Measurements from ENCODE around the gene MTCH2.

Gene MTCH2

DNA sequence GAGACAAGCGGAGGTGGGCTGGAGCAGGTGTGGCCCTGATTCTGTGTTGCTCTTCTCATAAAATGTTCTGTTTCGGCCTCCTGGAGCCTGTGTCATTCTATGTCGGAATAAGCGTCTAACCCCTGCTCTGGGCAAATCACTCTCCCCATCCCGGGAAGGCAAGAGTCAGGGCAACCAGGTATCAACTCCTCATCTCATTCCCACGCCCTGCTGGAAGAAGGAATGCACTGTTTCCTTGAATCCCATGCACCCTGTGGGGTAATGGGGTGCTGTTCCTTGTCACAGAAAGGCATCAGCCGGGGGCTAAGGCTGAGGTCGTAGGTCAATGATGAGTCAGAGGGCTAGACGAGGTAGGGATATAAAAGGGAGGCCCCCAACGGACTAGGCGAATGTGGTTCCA is 53.2 kb downstream of the MTCH2 start:
- Histone ChIP-seq H3K27me3 (ENCODE audit: insufficient read depth, low read length) (peaks cover 23% of the 10 kb centered on the region), H3K4me1 (ENCODE audit: insufficient read depth, low read length) (peaks cover 3% of the 10 kb centered on the region; the same call in 1 of the 2 replicates), H3K4me3 (ENCODE audit: low read length) (no peak overlapping the region), H3K9ac (ENCODE audit: low read depth, low read length) (no peak overlapping the region), H3K36me3 (ENCODE audit: insufficient read depth, low read depth, low read length) (peaks cover 5% of the 10 kb centered on the region), H3K27ac (ENCODE audit: low read length) (no peak overlapping the region), H3K9me3 (ENCODE audit: insufficient read depth, low read depth, low read length) (no peaks in the 10 kb centered on the region)

DNA sequence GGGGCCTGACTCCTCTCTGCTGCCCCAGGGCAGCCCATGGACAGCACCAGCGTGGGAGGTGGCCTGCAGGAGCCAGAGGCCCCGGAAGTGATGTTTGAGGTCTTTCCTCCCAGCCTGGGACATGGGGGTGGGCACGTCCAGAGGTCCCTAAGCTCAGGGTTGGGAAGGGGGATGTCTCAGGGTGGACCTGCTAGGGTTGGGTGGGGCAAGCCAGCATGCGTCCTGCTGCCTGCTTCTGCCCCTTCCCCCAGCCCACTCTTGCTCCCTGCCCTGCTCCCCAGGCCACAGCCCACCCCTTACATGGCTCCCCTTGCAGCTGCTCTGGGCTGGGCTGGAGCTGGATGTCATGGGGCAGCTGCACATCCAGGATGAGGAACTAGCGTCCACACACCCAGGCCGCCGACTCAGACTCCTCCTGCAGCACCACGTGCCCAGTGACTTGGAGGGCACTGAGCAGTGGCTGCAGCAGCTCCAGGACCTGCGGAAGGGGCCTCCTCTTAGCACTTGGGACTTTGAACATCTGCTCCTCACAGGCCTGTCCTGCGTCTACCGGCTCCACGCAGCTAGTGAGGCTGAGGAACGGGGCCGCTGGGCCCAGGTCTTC is 54.5 kb downstream of the MTCH2 start:
- peaks cover 3% of the 10 kb centered on the region; the same call in 1 of the 2 replicates for H3K4me1 ChIP-seq (ENCODE audit: insufficient read depth, low read length)
- peaks cover 10% of the 10 kb centered on the region for H3K27me3 ChIP-seq (ENCODE audit: insufficient read depth, low read length)
- H3K27ac ChIP-seq (ENCODE audit: low read length) = no peak overlapping the region
- H3K9me3 ChIP-seq (ENCODE audit: insufficient read depth, low read depth, low read length) = no peaks in the 10 kb centered on the region
- H3K36me3 ChIP-seq (ENCODE audit: insufficient read depth, low read depth, low read length) = peaks cover 17% of the 10 kb centered on the region
- no peak overlapping the region for H3K4me3 ChIP-seq (ENCODE audit: low read length)
- no peak overlapping the region for H3K9ac ChIP-seq (ENCODE audit: low read depth, low read length)

DNA sequence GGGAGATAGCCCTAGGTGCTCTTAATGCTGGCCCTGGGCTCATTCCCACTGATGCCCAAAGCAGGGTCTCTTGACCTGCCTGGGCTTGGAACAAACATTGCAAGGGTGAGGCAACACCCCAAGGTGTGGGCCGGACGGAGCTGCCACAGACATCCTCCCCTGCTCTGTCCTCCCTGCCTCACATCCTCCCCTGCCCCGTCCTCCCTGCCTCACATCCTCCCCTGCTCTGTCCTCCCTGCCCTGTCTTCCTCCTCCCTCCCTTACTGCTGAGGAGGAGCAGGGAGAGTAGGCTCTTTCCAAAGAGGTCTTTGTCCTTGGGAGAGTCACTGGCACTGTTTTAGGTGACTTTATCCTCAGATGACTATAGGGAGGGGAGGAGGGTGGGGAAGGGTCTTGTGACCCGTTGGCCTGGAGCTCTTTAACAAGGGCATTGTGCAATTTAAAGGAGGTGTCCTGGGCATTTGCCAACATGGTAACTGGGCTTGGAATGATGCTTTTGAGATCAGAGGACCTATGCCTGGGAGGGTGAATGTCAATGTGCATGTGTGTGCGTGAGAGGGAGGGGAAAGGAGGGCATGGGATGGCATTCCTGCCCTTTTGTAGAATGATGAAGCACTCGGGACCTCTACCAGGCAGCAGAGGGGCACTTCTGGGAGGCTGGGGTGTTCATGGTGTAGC is 55.2 kb downstream of the MTCH2 start:
- H3K9me3 ChIP-seq (ENCODE audit: insufficient read depth, low read depth, low read length) = no peaks in the 10 kb centered on the region
- H3K9ac ChIP-seq (ENCODE audit: low read depth, low read length) = no peak overlapping the region
- H3K4me3 ChIP-seq (ENCODE audit: low read length) = no peak overlapping the region
- H3K27ac ChIP-seq (ENCODE audit: low read length) = no peak overlapping the region
- no peaks in the 10 kb centered on the region; the same call in 1 of the 2 replicates for H3K4me1 ChIP-seq (ENCODE audit: insufficient read depth, low read length)
- H3K36me3 ChIP-seq (ENCODE audit: insufficient read depth, low read depth, low read length) = peaks cover 24% of the 10 kb centered on the region
- peaks cover 4% of the 10 kb centered on the region for H3K27me3 ChIP-seq (ENCODE audit: insufficient read depth, low read length)

DNA sequence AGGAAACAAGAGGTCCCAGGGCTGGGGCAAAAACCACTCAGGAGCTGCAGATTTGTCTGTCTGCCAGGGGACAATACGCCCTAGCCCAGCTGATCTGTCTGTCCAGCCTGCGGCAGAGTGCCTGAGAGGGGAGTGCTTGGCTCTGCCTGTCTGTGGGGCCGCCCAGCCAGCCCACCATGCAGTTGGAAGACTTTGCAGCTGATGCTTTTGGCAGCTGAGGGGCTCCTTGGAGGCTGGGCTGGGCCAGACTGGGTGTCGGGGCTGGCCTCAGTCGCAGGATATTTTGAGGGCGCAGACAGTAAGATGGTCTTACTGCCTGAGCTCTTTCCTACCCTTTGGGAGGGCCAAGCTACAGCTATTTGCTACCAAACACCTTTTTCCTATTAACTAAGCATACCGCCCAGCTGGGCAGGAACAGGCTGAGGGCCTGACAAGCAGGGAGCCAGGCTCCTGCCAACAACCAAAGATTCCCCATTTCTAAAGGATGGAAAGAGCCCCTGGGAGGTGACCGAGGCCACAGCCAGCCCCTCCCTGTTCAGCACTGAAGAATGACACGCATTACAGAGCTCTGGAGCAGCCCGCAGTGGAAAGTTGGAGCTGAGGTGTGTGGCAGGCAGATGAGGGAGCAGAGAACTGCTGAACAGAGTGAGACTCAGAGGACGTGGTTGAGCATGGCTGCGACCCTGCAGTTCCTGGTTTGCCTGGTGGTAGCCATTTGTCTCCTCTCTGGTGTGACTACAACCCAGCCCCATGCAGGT is 56.1 kb downstream of the MTCH2 start, which contains the start of gene FAM180B:
TSS of gene FAM180B (plus strand) at position 581 of the 758 bp plus-strand sequence. CDS start at position 672, 91 bp downstream.
- peaks cover 33% of the 10 kb centered on the region for H3K36me3 ChIP-seq (ENCODE audit: insufficient read depth, low read depth, low read length)
- H3K27ac ChIP-seq (ENCODE audit: low read length) = no peak within 1 kb of the TSS

DNA sequence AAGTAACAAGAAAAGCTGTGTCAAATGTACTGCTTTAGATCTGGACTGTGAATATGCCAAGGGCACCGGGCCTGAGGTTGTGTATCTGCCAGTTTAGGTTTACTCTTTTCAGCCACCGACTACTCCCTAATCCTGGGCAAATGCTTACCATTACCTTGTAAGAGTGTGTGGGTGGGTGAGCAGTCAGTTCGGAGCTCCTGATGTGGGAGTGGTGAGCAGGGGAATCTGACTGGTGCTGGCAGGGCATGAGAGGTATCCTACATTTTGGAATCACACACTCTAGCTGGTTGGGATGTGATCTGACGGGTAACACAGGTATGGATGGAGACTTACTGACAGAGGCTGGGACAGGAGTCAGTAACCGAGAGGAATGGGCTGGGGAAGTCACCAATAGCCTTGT is 58.5 kb downstream of the MTCH2 start:
- Histone ChIP-seq H3K36me3 (ENCODE audit: insufficient read depth, low read depth, low read length) (peaks cover 43% of the 10 kb centered on the region), H3K4me1 (ENCODE audit: insufficient read depth, low read length) (0 out of 2 replicates have a peak, but pooled peaks cover 3% of the 10 kb centered on the region), H3K27ac (ENCODE audit: low read length) (no peak overlapping the region)

More for the DNA sequence above, 56.1 kb downstream of the MTCH2 start, which contains the start of gene FAM180B:
- Histone ChIP-seq H3K9me3 (ENCODE audit: insufficient read depth, low read depth, low read length) (no peaks in the 10 kb centered on the region), H3K9ac (ENCODE audit: low read depth, low read length) (no peak within 1 kb of the TSS), H3K4me1 (ENCODE audit: insufficient read depth, low read length) (no peaks in the 10 kb centered on the region), H3K27me3 (ENCODE audit: insufficient read depth, low read length) (no peaks in the 10 kb centered on the region), H3K4me3 (ENCODE audit: low read length) (no peak within 1 kb of the TSS)

DNA sequence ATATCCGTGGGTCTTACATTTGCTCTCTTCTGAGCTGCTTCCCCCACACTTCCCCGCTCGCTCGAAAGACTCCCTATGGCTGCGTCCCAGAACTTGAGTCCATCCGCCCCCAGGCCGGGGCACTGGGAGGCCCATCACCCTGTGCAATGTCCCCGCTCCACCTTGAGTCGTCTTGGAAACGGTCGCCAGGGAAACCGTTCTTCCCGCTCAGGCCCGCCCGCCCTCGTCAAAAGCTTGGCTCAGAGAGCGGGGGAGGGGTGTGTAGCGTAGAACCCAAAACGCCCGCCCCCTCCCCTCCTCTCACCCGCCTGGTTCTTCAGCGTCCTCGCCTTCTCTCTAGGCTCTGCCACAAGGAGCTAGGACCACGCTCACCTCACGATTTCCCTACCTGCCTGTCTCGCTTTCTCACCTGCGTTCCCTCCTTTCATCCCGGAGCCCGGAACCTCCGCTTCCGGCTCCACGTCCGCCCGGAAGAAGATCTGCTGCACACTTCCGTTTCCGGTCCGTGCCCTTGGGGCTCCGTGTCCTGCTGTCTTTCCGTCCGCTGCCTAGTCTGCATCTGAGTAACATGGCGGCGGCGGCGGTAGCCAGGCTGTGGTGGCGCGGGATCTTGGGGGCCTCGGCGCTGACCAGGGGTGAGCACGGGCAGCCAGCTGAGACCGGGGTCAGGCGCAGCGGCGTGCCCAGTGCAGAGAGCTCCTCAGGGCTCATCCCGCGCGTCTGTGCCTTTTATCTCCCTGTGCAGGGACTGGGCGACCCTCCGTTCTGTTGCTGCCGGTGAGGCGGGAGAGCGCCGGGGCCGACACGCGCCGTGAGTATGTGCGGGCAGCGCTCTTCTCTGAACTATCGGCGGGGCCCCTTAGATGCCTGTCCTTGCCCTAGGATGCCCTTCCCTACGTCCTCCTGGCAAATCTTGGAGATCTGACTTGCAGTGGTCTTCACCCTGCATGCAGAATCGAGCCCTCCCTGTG is 63.5 kb downstream of the MTCH2 start, which contains the start of the genes KBTBD4 and NDUFS3:
TSS of gene KBTBD4 (minus strand) at position 447 of the 971 bp plus-strand sequence. CDS start at position 428, 19 bp downstream.
TSS of gene NDUFS3 (plus strand) at position 551 of the 971 bp plus-strand sequence. CDS start at position 569, 18 bp downstream.
- peaks cover 7% of the 10 kb centered on the region; the same call in 1 of the 2 replicates for H3K4me1 ChIP-seq (ENCODE audit: insufficient read depth, low read length)
- H3K9me3 ChIP-seq (ENCODE audit: insufficient read depth, low read depth, low read length) = no peaks in the 10 kb centered on the region
- peak within 1 kb of the TSS; percentile 98 for H3K9ac ChIP-seq (ENCODE audit: low read depth, low read length)
- peak within 1 kb of the TSS; percentile 98 for H3K4me3 ChIP-seq (ENCODE audit: low read length)
- no peaks in the 10 kb centered on the region for H3K27me3 ChIP-seq (ENCODE audit: insufficient read depth, low read length)
- peak within 1 kb of the TSS; percentile 95 for H3K27ac ChIP-seq (ENCODE audit: low read length)
- peaks cover 61% of the 10 kb centered on the region for H3K36me3 ChIP-seq (ENCODE audit: insufficient read depth, low read depth, low read length)

More for the DNA sequence above, 58.5 kb downstream of the MTCH2 start:
- no peaks in the 10 kb centered on the region for H3K27me3 ChIP-seq (ENCODE audit: insufficient read depth, low read length)
- H3K9ac ChIP-seq (ENCODE audit: low read depth, low read length) = no peak overlapping the region
- no peak overlapping the region for H3K4me3 ChIP-seq (ENCODE audit: low read length)
- no peaks in the 10 kb centered on the region for H3K9me3 ChIP-seq (ENCODE audit: insufficient read depth, low read depth, low read length)

DNA sequence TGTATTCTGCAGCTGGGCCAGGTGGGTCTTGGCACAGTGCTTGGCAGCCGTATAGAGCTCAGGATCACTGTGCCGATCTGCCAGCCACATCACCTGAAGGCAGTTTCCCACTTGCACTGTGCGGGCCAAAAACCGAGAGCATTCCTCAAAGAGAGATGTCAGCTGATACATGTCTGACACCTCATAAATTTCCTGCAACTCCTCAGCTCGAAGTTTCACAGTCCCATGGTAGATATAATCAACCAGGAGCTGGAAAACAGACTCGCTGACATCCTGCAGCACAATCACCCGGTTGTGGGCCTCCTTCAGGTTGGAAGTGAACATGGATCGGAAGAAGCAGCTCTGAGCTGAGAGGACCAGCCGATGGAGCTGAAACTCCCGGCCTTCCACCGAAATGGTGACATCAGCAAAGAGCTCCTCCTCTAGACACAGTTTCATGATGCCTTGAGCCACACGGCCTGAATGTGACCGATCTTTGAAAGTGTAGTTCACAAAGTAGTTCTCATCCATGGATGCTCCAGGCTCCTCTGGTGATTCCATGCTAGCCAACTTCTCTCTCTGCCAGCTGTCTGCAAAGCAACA is 64.8 kb downstream of the MTCH2 start:
- H3K27me3 ChIP-seq (ENCODE audit: insufficient read depth, low read length) = no peaks in the 10 kb centered on the region
- peaks cover 61% of the 10 kb centered on the region for H3K36me3 ChIP-seq (ENCODE audit: insufficient read depth, low read depth, low read length)
- H3K27ac ChIP-seq (ENCODE audit: low read length) = no peak overlapping the region
- peak overlapping the region; percentile 98; the same call in 1 of the 2 replicates for H3K9ac ChIP-seq (ENCODE audit: low read depth, low read length)
- no peaks in the 10 kb centered on the region for H3K9me3 ChIP-seq (ENCODE audit: insufficient read depth, low read depth, low read length)
- H3K4me1 ChIP-seq (ENCODE audit: insufficient read depth, low read length) = peaks cover 7% of the 10 kb centered on the region; the same call in 1 of the 2 replicates
- H3K4me3 ChIP-seq (ENCODE audit: low read length) = peak overlapping the region; percentile 98

DNA sequence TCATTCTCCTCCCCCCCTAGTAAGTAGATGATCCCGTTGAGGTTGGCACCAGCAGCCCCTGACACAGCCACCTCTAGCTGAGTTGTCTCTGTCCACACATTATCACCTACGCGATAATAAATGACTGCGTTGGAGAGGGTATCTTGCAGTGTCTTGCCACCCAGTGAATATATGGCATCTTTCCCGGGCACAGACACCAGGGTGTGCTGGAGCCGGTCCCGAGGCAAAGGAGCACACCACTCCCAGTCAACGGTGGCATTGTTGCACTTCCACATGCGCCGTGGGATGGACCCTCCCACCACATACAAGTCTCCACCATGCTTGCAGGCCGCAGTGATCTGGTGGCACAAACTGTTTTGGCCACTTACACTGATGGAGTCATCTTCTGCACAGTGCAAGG is 69.0 kb downstream of the MTCH2 start:
- Histone ChIP-seq H3K27me3 (ENCODE audit: insufficient read depth, low read length) (no peaks in the 10 kb centered on the region), H3K4me3 (ENCODE audit: low read length) (no peak overlapping the region), H3K36me3 (ENCODE audit: insufficient read depth, low read depth, low read length) (peaks cover 71% of the 10 kb centered on the region), H3K4me1 (ENCODE audit: insufficient read depth, low read length) (peaks cover 4% of the 10 kb centered on the region; the same call in 1 of the 2 replicates), H3K9ac (ENCODE audit: low read depth, low read length) (no peak overlapping the region), H3K27ac (ENCODE audit: low read length) (no peak overlapping the region), H3K9me3 (ENCODE audit: insufficient read depth, low read depth, low read length) (no peaks in the 10 kb centered on the region)

DNA sequence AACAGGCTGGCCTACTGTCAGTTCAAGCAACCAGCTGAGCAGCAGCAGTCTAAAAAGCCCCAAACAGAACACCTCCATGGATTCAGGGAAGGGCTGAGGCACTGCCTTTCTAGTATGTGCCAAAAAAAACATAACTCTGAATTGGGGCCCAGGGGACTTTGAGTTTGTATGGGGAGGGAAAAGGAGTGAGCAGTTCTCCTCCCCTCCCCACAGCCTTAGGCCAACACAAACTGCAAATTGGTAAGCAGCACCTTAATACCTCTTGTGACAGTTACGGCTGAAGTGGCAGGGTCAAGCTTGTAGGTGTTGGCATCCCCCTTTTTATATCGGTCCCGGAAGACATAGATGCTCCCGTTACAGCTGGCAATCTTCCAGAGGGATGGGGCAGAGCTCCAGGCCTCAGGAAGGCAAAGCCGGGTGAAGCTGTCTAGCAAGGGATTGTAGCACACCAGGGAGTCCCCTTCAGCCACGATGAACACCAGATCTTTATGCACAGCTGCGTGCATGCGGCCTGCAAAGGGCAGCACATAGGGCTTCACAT is 69.6 kb downstream of the MTCH2 start:
- no peak overlapping the region for H3K9ac ChIP-seq (ENCODE audit: low read depth, low read length)
- H3K27ac ChIP-seq (ENCODE audit: low read length) = no peak overlapping the region
- no peak overlapping the region for H3K4me3 ChIP-seq (ENCODE audit: low read length)
- no peaks in the 10 kb centered on the region for H3K9me3 ChIP-seq (ENCODE audit: insufficient read depth, low read depth, low read length)
- H3K4me1 ChIP-seq (ENCODE audit: insufficient read depth, low read length) = peaks cover under 1% of the 10 kb centered on the region; the same call in 1 of the 2 replicates
- H3K27me3 ChIP-seq (ENCODE audit: insufficient read depth, low read length) = no peaks in the 10 kb centered on the region
- peaks cover 71% of the 10 kb centered on the region for H3K36me3 ChIP-seq (ENCODE audit: insufficient read depth, low read depth, low read length)

DNA sequence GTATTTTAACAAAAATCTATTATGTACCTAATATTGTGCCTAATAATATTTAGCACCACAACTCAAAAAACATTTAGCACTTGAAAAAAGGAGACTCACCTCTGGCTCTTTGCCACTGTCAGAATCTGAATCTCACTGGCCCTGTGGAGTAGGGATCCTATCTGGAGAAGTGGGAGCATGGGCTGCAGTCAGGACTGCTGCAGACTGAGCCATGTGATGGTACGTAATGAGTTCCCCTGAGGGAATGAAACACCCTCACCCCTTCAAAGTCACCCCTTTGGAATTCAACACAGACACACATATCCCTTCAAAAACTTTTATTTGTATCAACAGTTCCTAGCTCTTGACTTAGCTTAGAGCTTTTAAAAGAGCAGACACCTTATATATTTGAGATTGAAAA is 70.5 kb downstream of the MTCH2 start:
- H3K27ac ChIP-seq (ENCODE audit: low read length) = no peak overlapping the region
- no peaks in the 10 kb centered on the region for H3K9me3 ChIP-seq (ENCODE audit: insufficient read depth, low read depth, low read length)
- H3K9ac ChIP-seq (ENCODE audit: low read depth, low read length) = no peak overlapping the region
- peaks cover 68% of the 10 kb centered on the region for H3K36me3 ChIP-seq (ENCODE audit: insufficient read depth, low read depth, low read length)
- H3K4me3 ChIP-seq (ENCODE audit: low read length) = no peak overlapping the region
- H3K27me3 ChIP-seq (ENCODE audit: insufficient read depth, low read length) = no peaks in the 10 kb centered on the region
- H3K4me1 ChIP-seq (ENCODE audit: insufficient read depth, low read length) = no peaks in the 10 kb centered on the region; the same call in 1 of the 2 replicates

Measured in iPS-20b (cell line).